NT2/D1 (cell line): ENCODE data around the gene PRDX1.

Source experiments
- YY1 ChIP-seq: IDR thresholded peaks from 2 replicates; pipeline ENCODE4 v1.6.1; 2011; ENCODE audit not compliant: insufficient read length, insufficient read depth
- ZNF274 ChIP-seq: IDR thresholded peaks from 2 replicates; pipeline ENCODE4 v1.6.1; 2011; ENCODE audit warnings: mild to moderate bottlenecking, low read depth, low read length

GRCh38 chr1:45535988-45536766 is 14.5 kb upstream of the PRDX1 start:
- TF ChIP-seq ZNF274 (no peak), YY1 (no peak)
